Globus pallidus (tissue), 1 donor: ENCODE results near the gene SH3PXD2A.
"Not testable (repeated sequence)": the region's sequence is repeated elsewhere in the genome, so short reads cannot be mapped to it uniquely, and the experiment has no call there.

Source experiments
- DNase-seq: peaks from one replicate; pipeline ENCODE4 v3.0.0-alpha.2; 2015; ENCODE audit warnings: low spot score

SH3PXD2A gene

DNA sequence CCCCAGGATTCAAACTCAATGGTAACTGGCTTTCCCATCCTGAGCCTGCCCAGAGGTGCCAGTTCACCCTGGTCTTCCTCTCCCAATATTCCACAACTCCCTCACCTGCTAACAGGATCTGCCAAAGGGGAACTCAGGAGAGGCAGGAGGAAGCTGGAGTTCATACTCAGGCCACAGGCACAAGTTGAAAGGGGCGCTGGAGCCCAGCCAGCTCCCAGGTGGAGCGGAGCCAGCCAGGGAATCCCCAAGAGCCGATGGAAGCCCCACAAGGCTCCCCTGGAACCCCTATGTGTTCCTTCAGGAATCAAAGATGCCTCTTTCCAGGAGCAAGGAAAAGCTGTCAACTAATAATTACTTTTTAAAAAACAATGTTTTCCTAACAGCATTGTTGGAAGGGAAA, 63.5 kb downstream of the SH3PXD2A start:
- no peak for DNase-seq

DNA sequence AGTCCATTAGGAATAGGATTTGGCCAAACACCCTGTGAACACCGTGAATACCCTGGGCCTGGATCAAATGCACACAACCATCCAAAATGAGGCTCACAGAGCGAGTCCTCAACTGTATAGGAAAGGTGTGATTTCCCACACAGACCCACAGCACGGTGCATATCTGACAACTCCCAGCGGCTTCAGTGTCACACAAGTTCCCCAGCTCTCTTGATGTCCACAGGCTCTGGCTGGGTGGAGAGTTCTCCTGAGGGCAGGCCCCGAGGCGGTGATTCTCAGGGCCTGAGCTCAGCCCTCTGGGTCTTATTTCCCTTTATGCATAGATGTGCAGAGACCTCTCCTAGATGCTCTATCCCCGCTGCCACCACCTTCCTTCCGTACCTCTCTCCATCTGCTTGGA, 64.1 kb downstream of the SH3PXD2A start:
- DNase-seq, result no peak

DNA sequence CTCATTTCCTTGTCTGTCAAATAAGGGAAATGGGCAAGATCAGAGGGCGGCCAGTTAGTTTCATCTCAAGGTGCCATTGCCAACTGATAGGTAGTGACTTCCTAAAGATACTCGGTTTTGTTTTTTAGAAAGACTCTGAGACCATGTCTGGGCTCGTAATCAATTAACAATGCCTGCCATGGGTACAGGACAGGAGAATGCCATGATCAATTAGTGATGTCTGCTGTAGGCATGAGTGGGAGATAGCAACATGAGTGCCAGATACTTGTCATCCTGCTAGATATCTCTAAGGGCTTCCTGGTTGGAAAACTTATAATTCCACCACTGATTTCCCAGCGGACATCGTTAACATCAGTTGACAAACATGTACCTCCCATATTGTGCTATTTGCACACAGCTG, 64.8 kb downstream of the SH3PXD2A start:
- no peak for DNase-seq

DNA sequence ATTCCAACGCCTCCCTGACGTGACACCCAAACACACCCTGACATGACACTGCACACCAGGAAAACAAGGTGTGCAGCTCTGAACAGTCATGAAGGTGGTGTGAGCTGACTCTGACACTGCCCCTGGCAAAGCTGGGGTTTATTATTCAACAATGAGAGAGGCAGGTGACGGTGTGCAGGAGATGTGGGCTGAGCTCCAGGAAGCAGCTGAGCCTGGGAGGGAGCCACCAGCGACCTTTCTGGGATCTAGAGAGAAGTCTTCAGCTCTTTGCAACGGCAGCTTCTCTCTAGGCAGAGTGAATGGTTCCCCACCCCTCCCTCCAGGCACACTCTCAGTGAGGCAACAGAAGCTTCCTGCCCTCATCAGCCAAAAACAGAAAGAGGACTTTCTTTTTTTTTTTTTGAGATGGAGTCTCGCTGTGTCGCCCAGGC, 65.6 kb downstream of the SH3PXD2A start:
- no peak for DNase-seq

DNA sequence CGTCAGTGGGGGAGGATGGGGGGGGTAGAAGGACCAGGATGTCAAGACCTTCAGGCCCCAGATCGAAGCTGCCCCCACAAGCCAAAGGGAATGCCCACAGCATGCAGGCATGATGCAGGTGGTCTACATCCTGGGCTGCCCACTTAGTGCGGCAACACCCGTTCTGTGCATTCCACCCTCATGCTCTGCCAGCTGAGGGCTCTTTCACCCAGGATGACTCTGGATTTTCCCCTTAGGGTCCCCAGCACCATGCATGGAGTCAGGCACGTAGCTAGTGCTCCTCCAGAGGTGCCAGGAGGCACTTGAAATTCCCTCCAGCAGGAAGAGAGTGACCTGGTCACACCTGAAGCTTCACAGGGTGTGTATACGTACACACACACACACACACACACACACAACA, 66.2 kb downstream of the SH3PXD2A start:
- DNase-seq, result no peak

DNA sequence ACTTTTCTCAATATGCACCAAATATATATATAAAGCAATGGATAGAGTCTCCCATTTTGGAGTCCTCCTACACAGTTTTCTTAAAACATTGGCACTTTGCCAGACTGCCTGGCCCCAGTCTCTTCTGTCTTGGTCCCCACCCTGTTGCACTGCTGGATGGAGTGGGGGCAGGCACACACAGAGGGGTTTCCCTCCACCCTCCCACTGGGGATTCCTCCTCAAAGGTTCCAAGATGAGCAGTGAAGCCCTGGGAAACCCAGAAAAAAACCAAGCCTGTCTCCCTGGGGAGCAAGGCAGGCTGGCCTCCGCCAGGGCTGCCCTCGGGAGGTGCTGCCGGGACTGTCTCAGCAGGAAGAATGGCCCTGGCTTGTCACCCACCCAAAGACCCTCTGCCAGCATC, 68.0 kb downstream of the SH3PXD2A start:
- no peak for DNase-seq

DNA sequence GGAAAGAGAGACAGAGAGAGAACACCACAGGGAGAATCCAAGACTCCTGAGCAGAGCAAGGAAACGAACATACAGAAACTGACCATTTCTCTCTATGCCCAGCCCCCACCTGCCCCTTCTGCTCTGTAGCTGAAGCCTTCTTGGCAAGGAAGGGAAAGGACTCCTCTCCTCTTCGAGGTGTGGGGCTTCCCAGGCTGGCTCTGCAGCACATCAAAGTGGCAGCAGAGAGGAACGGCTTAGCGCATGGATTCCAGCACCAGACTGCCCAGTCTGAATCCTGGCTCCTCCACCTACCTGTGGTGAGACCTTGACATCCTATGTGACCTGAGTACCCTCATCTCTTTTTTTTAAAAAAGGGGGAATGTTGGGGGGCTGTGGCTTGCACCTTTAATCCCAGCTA, 69.4 kb downstream of the SH3PXD2A start:
- no peak for DNase-seq

DNA sequence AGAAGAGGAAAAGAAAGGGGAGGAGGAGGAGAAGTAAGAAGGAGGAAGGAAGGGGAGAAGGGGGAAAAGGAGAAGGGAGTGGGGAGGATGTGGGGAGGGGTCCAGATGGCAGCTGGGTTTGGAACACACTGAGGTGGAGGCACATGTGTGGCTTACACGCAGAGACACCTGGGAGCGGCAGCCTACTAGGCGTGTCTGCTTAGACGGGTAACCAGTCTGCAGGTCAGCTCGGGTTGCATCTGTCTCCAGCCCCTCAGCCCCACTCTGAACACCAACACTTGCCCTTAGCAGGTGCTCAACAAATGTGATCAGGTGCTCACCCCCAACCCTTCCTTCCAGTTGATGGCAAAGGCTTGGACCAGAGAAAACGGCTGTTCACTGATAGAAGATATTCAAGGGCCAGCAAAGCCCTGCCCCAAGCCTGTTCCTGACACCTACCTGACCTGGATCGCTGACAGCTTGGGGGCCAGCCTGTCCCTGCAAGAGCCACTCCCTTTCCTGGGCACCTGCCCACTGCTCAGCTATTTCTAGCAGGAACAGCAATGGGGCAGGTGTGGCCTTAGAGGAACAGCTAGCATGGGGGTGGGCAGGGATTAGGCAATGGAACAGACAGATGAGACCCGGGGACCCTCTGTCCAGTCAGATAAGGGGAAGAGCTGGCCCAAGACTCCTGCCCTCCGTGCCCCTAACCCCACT, 70.5 kb downstream of the SH3PXD2A start:
- no peak for DNase-seq

DNA sequence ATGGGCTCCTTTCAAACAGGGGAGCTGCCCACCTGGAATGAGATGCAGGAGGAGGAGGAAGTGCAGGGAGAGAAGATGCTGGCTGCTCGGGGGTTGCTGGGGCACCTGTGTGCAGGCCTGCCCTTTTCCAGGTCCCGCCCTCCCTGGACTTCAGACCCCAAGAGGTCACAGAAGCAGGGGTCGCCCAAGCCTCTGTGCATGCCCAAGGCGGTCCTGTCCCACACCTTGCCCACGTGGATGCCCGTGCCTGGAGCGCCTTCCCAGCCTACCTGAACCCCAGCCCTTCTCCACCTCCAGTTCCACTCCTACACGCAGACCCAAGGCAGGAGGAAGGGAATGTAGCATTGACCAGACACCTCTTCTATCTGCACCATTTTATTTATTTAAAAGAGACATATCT, 71.3 kb downstream of the SH3PXD2A start:
- DNase-seq, result no peak

DNA sequence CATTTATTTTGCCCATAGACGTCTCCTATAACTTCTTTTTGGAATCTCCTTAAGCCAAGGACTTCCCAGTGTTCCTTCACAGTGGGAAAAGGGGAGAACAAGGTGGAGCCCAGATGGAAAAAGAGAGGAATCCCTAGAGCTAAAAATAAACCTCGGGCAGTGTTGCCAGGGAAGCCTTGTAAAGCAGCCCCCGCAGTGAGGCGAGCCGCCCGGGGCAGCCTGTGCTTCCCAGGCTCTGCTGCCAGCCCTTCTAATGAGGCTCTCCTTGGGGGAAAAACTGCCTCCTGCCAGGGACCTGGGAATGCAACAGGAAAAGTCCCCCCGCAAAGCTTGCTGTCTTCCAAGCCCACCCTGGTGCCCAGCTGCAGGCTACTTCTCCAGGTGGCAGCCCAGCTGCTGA, 71.7 kb downstream of the SH3PXD2A start:
- no peak for DNase-seq

DNA sequence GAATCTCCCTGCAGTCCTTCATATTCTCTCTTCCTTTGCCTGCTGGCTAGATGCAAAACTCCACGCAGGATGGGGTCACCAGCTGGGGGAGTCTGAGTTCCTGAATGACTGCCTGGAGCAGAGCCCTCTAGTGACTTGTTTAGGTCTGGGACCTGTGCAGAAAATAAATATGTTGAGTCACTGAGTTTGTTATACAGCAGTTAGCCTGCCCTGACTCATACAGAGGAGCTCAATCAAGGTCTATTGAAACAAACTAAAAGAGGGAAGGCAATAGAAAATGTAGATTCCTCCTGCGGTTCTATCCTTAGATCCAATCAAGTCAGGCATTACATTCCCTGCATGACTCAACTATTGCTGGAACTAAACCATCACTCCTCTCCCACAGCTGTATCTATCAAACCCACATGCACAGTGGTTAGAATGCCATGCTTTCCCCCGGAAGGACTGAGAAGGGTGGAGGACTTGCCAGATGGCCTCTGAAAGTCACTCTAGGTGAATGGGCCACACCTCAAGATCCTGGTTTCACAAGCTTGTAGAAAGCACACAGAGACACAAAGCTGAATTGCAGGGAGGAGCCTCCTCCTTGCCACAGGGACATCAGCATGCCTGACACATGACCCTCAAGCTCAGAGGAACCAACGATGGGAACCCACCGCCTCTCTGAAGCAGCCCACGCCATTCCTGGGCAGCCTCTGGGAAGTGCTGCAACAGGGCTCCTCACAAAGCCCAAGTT, 73.9 kb downstream of the SH3PXD2A start:
- DNase-seq, result no peak

DNA sequence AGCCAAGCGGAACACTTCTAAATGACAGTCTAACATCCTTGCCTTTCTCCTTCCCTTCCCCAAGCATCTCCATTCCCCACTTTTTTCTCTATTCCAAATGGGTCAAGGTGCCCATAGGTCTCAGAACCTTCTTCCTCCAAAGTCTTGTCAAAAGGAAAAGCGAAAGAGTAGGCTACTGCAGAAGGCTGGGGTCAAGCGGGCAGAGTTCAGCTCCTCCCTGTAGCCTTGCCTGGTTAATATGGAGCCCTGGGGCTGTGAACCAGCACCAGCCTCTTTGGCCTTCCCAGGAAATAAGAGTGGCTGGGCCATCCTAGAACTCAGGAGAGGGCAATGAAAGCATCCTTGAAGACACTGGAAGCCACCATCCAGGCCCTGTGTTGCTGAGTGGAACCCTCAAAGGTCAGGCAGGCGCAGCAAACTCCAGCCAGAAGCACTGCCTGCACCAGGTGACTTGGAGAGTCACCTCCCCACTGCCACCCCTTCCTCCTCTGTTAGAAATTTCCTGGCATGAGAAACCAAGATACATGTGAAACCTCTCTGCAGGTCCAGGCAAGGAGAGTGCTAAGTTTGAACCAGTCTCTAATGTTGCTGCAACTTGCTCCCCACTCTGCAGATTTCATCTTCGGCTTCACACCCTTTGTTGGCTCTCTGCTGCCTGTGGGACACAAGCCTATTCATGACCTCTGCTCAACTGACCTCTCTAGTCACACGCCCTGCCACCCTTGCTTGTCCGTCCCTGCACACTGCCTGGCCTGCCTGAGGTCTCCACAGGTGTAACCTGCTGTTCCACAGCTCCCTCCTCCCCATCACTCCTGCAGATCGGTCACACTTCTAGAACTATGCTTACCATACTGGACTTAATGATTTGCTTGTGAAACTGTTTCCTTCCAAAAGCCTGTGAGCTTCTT, 74.9 kb downstream of the SH3PXD2A start:
- DNase-seq, result no peak

DNA sequence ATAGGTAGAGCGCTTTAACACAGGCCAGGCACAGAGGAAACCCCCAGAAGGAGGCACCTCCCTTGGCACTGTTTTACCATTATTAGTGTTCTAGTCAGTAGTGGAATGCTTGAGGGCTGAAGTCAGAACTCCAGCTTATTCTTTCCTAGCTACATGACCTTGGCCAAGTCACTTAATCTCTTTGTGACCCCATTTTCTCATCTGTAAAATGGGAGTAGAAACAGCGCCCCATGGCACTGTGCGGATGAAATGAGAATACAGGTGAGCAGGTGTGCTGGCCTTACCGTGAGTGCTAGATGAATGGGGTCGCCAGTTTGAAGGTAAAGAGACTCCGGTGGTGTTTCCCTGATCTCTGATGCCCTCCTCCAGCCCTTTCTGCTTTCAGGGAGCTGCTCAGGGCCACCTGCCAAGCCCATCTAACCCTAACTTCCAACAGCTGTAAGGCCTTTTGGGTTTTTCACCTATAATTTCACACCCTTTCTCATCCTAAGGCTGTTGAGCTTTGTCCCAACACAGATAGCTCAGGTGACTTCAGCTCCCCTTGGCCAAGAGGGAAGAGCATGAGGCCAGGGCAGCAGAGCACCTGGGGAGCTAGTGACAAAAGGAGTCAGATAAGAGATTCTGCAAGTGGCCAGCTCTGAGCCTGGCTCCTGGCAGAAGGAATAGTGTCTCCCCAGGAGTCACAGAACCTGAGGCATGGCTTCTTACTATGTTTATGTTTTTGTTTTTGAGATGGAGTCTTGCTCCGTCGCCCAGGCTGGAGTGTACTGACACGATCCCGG, 76.8 kb downstream of the SH3PXD2A start:
- DNase-seq, result no peak

DNA sequence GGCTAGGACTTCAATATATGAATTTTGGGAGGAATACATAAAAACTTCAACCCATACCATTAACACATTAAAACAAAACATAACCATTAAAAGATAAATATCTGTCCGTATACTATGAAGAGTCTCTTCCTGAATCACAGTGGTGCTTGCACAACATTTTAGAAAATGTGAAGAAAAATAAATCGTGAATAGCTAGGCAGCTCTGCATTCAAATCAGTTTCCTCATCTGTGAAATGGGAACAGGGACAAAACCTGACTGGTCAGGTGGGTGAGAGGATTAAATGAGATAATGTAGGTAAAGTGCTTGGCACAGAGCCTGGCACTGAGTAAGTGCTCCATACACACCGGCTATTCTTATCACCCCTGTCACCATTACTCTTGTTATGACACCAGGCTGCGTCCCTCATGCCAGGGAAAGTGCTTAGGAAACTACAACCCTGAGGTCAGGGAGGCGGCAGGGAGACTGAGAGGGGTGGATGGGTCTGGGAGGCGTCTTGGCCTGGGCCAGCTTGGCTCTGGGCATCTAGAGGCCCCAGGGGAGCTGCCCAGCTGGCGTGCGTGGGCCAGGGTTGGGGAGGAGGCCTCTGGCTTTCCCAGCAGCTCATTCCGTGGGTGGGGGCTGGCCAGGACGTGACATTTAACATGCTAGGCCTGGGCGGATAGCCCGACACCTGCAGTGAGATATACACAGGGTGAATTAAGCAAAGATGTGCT, 78.3 kb downstream of the SH3PXD2A start:
- DNase-seq, result no peak

DNA sequence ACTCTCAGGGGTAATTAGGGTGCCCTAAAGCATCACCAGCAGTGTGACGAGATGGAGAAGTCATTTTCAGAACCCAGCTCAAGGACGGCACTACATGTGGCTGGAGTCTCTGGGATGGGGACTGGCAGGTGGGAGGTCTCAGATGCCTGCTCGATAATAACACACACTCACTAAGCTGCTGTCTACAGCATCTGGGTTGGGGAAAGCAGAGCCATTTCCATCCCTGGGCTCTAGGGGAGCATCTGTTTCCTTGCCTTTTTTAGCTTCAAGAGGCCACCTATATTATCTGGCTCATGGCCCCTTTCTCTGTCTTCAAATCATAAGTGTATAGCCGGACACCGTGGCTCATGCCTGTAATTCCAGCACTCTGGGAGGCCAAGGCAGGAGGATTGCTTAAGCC, 79.6 kb downstream of the SH3PXD2A start:
- DNase-seq, result no peak

DNA sequence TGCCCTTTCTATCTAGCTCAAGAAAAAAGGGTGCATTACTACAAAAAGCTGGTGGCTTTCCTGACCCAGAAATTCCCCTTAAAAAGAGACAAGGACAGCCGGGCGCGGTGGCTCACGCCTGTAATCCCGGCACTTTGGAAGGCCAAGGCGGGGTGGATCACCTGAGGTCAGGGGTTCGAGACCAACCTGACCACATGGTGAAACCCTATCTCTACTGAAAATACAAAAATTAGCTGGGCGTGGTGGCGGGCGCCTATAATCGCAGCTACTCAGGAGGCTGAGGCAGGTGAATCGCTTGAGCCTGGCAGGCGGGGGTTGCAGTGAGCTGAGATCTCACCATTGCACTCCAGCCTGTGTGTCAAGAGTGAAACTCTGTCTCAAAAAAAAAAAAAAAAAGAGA, 82.5 kb downstream of the SH3PXD2A start:
- DNase-seq, result not testable (repeated sequence)

DNA sequence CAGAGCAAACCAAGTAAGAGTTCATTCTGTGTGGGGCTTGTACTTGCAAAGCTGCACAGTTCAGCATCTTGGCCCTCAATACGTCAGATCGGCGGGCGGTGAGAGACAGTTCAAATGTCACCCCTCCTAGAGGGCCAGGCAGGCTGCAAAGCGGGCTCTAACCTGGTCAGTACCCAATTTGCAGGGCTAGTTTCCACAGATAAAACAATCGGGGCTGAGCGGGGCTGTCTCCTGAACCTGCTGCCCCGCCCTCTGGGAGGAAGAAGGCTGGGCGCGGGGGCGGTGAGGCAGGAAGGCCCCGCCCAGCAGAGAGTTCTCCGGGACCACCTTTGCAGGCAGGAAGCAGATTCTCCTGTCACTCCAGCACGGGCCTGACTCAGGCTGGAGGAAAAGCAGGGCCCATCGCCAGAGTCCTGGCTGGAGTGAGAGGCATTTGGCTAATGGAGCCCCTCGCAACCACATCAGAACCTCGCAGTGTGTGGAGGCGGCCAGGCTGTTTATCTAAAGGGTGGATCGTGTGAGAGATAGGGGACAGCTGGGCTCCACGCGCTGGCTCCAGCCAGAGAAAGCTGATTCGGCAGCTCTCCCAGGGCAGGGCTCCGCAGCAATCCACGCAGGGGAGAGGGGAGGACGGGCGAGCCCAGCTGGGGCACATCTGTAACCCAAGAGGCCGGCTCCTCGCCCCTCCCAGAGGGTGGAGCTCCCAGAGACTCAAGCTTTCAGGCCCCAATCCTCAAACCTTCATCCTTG, 83.1 kb downstream of the SH3PXD2A start:
- DNase-seq, result no peak

DNA sequence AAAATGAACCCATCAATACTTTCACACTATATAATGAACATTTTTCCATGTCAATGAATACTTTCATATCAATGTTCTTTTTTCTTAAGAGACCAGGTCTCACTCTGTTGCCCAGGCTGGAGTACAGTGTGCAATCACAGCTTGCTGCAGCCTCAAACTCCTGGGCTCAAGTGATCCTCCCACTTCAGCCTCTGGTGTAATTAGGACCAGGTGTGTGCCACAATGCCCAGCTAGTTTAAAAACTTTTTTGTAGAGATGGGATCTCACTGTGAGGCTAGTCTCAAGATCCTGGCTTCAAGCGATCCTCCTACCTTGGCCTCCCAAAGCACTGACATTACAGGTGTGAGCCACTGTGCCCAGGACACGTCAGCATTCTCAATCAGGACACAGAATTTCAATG, 85.2 kb downstream of the SH3PXD2A start:
- DNase-seq, result no peak

DNA sequence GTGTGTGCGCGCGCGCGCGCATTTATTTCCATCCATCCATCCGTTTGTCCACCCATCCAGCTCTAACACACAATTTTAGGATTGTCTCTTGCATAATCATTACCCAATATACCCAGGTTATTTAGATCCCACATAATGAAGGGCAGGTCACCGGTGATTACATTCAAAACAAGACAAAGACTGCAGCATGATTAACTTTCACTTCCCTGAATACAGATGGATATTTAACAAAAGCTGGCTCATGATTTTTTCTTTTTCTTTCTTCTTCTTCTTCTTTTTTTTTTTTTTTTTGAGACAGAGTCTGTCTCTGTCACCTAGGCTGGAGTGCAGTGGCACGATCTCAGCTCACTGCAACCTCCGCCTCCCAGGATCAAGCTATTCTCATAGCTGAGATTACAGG, 86.2 kb downstream of the SH3PXD2A start:
- DNase-seq, result no peak

DNA sequence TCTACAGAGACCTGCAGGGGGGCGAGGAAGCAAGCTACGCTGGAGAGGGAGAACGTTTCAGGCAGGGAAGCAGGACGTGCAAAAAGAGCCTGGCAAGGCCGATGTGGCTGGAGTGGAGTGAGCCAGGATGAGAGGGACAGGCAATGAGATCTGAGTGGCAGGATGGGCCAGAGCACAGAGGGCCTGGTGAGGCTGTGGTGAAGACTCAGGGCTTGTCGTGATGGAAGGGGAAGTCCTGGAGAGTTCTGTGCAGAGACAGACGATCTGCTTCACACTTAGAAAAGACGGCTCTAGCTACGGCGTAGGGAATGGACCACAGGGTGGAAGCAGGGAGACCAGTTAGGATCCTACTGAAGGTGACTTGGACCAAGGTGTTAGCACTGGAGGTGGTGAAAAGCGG, 87.0 kb downstream of the SH3PXD2A start:
- DNase-seq, result no peak

DNA sequence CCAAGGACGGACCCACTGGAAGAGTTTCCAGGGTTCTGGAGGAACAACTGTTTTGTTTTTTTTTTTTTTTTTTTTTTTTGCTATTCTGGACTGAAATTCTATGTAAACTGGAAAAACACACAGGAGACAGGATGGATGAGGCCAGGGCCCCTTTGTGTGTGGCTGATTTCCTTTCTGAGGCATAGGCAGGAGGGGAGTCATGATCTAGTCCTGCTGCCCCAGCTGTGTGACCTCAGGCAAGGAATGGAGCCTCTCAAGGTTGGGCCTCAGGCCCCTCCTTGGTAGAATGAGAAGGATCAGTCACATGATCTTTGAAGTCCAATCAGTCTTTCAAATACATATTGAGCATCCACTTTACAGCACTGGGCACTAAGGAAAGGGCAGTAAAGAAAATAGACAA, 87.6 kb downstream of the SH3PXD2A start:
- DNase-seq, result no peak
